ENCODE measurements around the gene DNM1. TPM values are rescaled to one million over a fixed set of nuclear protein-coding genes. Genes with fewer than 3 reads are reported as not detected.
A peak's percentile ranks its signal among the peaks of the same experiment; 100 is the strongest.

DNM1 gene
- total and polyA plus RNA-seq, 2 of the 8 experiments (the other 6 are each of a cell fraction or from before 2014, with no cell fraction given) = 34.3 to 62.7 TPM

- TF ChIP-seq CREB1 (IDR thresholded peaks at IDR 0.05) = no peak
- TF ChIP-seq HDAC6 (IDR thresholded peaks at IDR 0.05; ENCODE audit: low read depth, low read length) = no peak
- TF ChIP-seq RXRA (IDR thresholded peaks at IDR 0.05; ENCODE audit: insufficient read depth, low read depth, low read length) = no peak
- TF ChIP-seq SAP30 (IDR thresholded peaks at IDR 0.05; ENCODE audit: insufficient read depth, insufficient replicate concordance, low read length) = no peak
- no peak for TF ChIP-seq SIX5 (IDR thresholded peaks at IDR 0.05; ENCODE audit: low read depth, low read length)
- TF ChIP-seq KDM4A (IDR thresholded peaks at IDR 0.05; ENCODE audit: low read depth, low read length, severe bottlenecking) = peak; percentile 84
- TF ChIP-seq BACH1 (IDR thresholded peaks at IDR 0.05; ENCODE audit: low read length) = peak; percentile 39; the same call in 1 of the 2 replicates
- no peak for TF ChIP-seq TCF12 (IDR thresholded peaks at IDR 0.05; ENCODE audit: low read depth, low read length)
- TF ChIP-seq BRCA1 (IDR thresholded peaks at IDR 0.05; ENCODE audit: low read depth, low read length) = no peak
- no peak for TF ChIP-seq CBX5 (IDR thresholded peaks at IDR 0.05; ENCODE audit: low read depth, low read length)
- no peak for TF ChIP-seq ZNF274 (IDR thresholded peaks at IDR 0.05; ENCODE audit: borderline replicate concordance, extremely low read depth, low read length)
- peak; percentile 46; the same call in 1 of the 2 replicates for TF ChIP-seq SP2 (IDR thresholded peaks at IDR 0.05; ENCODE audit: low read length)
- TF ChIP-seq SP1 (IDR thresholded peaks at IDR 0.05; ENCODE audit: low read depth, low read length) = no peak
- no peak for TF ChIP-seq SUZ12 (IDR thresholded peaks at IDR 0.05; ENCODE audit: low read length)
- TF ChIP-seq SIN3A (conservative IDR thresholded peaks at IDR 0.05 in 1 of 2, IDR thresholded peaks at IDR 0.05 in 1 of 2; ENCODE audit: low read depth in 1 of 2, low read length in 2 of 2) = peak in 1 of 2 experiments; percentile 56; a peak in 1 of 4 replicates
- peak in 1 of 2 experiments; percentile 44; a peak in 1 of 3 replicates for TF ChIP-seq POLR2A (IDR thresholded peaks at IDR 0.05; ENCODE audit: control extremely low read depth in 1 of 2, low read depth in 2 of 2, low read length in 2 of 2)
- peak; percentile 37 for TF ChIP-seq ASH2L (IDR thresholded peaks at IDR 0.05; ENCODE audit: low read length)
- TF ChIP-seq, protein P1, sequence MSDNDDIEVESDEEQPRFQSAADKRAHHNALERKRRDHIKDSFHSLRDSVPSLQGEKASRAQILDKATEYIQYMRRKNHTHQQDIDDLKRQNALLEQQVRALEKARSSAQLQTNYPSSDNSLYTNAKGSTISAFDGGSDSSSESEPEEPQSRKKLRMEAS (IDR thresholded peaks at IDR 0.05) = 0 out of 2 replicates have a peak, but pooled peaks have one; percentile 12
- no peak for TF ChIP-seq YY1 (IDR thresholded peaks at IDR 0.05; ENCODE audit: low read depth, low read length)
- TF ChIP-seq TAF1 (IDR thresholded peaks at IDR 0.05; ENCODE audit: low read depth, low read length) = peak; percentile 42; the same call in 1 of the 2 replicates
These were observed 11.7 kb upstream of the DNM1 start, which contains the start of gene CIZ1 (continued) for GRCh38 chr9:128191406-128192046.
